Non-pigmented ciliary epithelial cell (primary cell): ENCODE data around the gene RAD54L2.
"Not testable (repeated sequence)": the region's sequence is repeated elsewhere in the genome, so short reads cannot be mapped to it uniquely, and the experiment has no call there.

Source experiments
- DNase-seq: peaks from one replicate; pipeline ENCODE4 v3.0.0-alpha.2; 2010; ENCODE audit warnings: low read depth

The RAD54L2 gene

GRCh38 chr3:51538459-51539290 lies at the start of gene RAD54L2:
Gene RAD54L2 (plus strand): TSS chr3:51538719. CDS start chr3:51590421, 51,702 bp downstream.
- DNase-seq, result peak; percentile 28

GRCh38 chr3:51498876-51499738 lies 39.4 kb upstream of the RAD54L2 start:
- peak; percentile 70 for DNase-seq

GRCh38 chr3:51500632-51501131 lies 37.8 kb upstream of the RAD54L2 start:
- no peak for DNase-seq

- peak; percentile 27 for DNase-seq
Measured at GRCh38 chr3:51501833-51502561, 36.5 kb upstream of the RAD54L2 start.

GRCh38 chr3:51502562-51502910 lies 36.0 kb upstream of the RAD54L2 start:
- DNase-seq, result no peak

- no peak for DNase-seq
Measured at GRCh38 chr3:51503007-51503406, 35.5 kb upstream of the RAD54L2 start.

GRCh38 chr3:51508255-51508654 lies 30.3 kb upstream of the RAD54L2 start:
- DNase-seq, result no peak

- no peak for DNase-seq
Measured at GRCh38 chr3:51510996-51511395, 27.5 kb upstream of the RAD54L2 start.

GRCh38 chr3:51514210-51514609 lies 24.3 kb upstream of the RAD54L2 start:
- no peak for DNase-seq

GRCh38 chr3:51519848-51520247 lies 18.7 kb upstream of the RAD54L2 start:
- DNase-seq, result no peak

GRCh38 chr3:51520906-51521730 lies 17.4 kb upstream of the RAD54L2 start:
- DNase-seq, result not testable (repeated sequence)

GRCh38 chr3:51522273-51522962 lies 16.1 kb upstream of the RAD54L2 start:
- DNase-seq, result no peak

- not testable (repeated sequence) for DNase-seq
Measured at GRCh38 chr3:51524874-51525273, 13.6 kb upstream of the RAD54L2 start.

GRCh38 chr3:51530485-51530884 lies 8.0 kb upstream of the RAD54L2 start:
- no peak for DNase-seq

GRCh38 chr3:51535146-51536019 lies 3.1 kb upstream of the RAD54L2 start:
- DNase-seq, result no peak

GRCh38 chr3:51537631-51538030 lies 888 bp upstream of the RAD54L2 start:
- not testable (repeated sequence) for DNase-seq

GRCh38 chr3:51538115-51538458 lies 432 bp upstream of the RAD54L2 start:
- no peak for DNase-seq

GRCh38 chr3:51539291-51539941 lies 897 bp downstream of the RAD54L2 start:
- DNase-seq, result peak; percentile 60

- DNase-seq, result not testable (repeated sequence)
Measured at GRCh38 chr3:51542596-51542995, 4.1 kb downstream of the RAD54L2 start.
